ENCODE results near the gene TXNL4B. TPM values are rescaled to one million over a fixed set of nuclear protein-coding genes. Genes with fewer than 3 reads are reported as not detected.

TXNL4B gene
- 11.3 TPM for total RNA-seq
- 10 to 100 TPM in 7 of 8 donors, 1 to 10 TPM in 1; 9.8 to 13.5 (median 11.2) TPM for polyA plus RNA-seq (ENCODE audit: insufficient read depth in 1 of 8, insufficient read length in 8 of 8, low replicate concordance in 1 of 8)
- long read RNA-seq, donor 1, partial matches to known transcripts, result 0 of 2 reads
- long read RNA-seq, donor 1, other reads (novel, unspliced or antisense), result 0 of 2 reads
- long read RNA-seq, donor 2, result 0 reads
- long read RNA-seq, donor 3, partial matches to known transcripts, result 0 of 2 reads
- long read RNA-seq, donor 3, other reads (novel, unspliced or antisense), result 0 of 2 reads
- long read RNA-seq, donor 4, partial matches to known transcripts, result 0 of 1 reads
- long read RNA-seq, donor 4, other reads (novel, unspliced or antisense), result 0 of 1 reads
- long read RNA-seq, donor 5, transcript TXNL4B-201 (4 exons, 2,556 nt), result major isoform, 8 of 9 reads
- long read RNA-seq, donor 5, partial matches to known transcripts, result 0 of 9 reads
- long read RNA-seq, donor 5, other reads (novel, unspliced or antisense), result 0 of 9 reads
- long read RNA-seq, donor 6, partial matches to known transcripts, result 0 of 5 reads
- long read RNA-seq, donor 6, other reads (novel, unspliced or antisense), result 0 of 5 reads
- long read RNA-seq, donor 7, transcript TXNL4B-201 (4 exons, 2,556 nt), result major isoform, 5 of 44 reads
- long read RNA-seq, donor 7, partial matches to known transcripts, result 39 of 44 reads
- long read RNA-seq, donor 7, other reads (novel, unspliced or antisense), result 0 of 44 reads
- long read RNA-seq, donor 8, partial matches to known transcripts, result 0 of 3 reads
- long read RNA-seq, donor 8, other reads (novel, unspliced or antisense), result 0 of 3 reads
- long read RNA-seq, donor 9, transcript TXNL4B-201 (4 exons, 2,556 nt), result major isoform, 7 of 7 reads
- long read RNA-seq, donor 9, partial matches to known transcripts, result 0 of 7 reads
- long read RNA-seq, donor 9, other reads (novel, unspliced or antisense), result 0 of 7 reads
- long read RNA-seq, donor 10, transcript TXNL4B-201 (4 exons, 2,556 nt), result major isoform, 8 of 8 reads
- long read RNA-seq, donor 10, partial matches to known transcripts, result 0 of 8 reads
- long read RNA-seq, donor 10, other reads (novel, unspliced or antisense), result 0 of 8 reads
- long read RNA-seq, donor 11, partial matches to known transcripts, result 7 of 10 reads
- long read RNA-seq, donor 11, other reads (novel, unspliced or antisense), result 0 of 10 reads

GRCh38 chr16:72093448-72094265 lies at the start of gene TXNL4B, which contains the start of gene DHX38:
Gene TXNL4B, minus strand, starts transcription at chr16:72093620. Its CDS starts 2,871 bp downstream, at chr16:72090749.
Gene DHX38, plus strand, starts transcription at chr16:72093847. Its CDS starts 2,311 bp downstream, at chr16:72096158.
- H3K4me1 ChIP-seq (ENCODE audit: control insufficient read depth, insufficient read depth, low read length), result peaks cover 14% of the 10 kb centered on the region
- peak; percentile 100 for DNase-seq
- H3K27me3 ChIP-seq (ENCODE audit: control insufficient read depth, insufficient read depth, low read length), result no peaks in the 10 kb centered on the region
- peak within 1 kb of the TSS; percentile 100 for H3K4me3 ChIP-seq (ENCODE audit: low read length)
- peak within 1 kb of the TSS; percentile 99 for H3K27ac ChIP-seq (ENCODE audit: low read length)
- H3K36me3 ChIP-seq (ENCODE audit: control insufficient read depth, insufficient read depth, low read length), result peaks cover 44% of the 10 kb centered on the region
- no peaks in the 10 kb centered on the region for H3K9me3 ChIP-seq (replicated peaks; ENCODE audit: control insufficient read depth, low read depth, low read length)
- WGBS (ENCODE audit: insufficient coverage), result under 1% methylated on average over 40 of the region's 43 CpGs

GRCh38 chr16:72142476-72142875 lies 49.1 kb upstream of the TXNL4B start:
- DNase-seq, result no peak
- no peaks in the 10 kb centered on the region for H3K36me3 ChIP-seq (ENCODE audit: control insufficient read depth, insufficient read depth, low read length)
- no peaks in the 10 kb centered on the region for H3K27me3 ChIP-seq (ENCODE audit: control insufficient read depth, insufficient read depth, low read length)
- no peak overlapping the region for H3K4me3 ChIP-seq (ENCODE audit: low read length)
- no peaks in the 10 kb centered on the region for H3K4me1 ChIP-seq (ENCODE audit: control insufficient read depth, insufficient read depth, low read length)
- no CpG with 5 or more reads among the region's 1 CpG for WGBS (ENCODE audit: insufficient coverage)
- H3K9me3 ChIP-seq (replicated peaks; ENCODE audit: control insufficient read depth, low read depth, low read length), result no peaks in the 10 kb centered on the region
- no peak overlapping the region for H3K27ac ChIP-seq (ENCODE audit: low read length)

DNA sequence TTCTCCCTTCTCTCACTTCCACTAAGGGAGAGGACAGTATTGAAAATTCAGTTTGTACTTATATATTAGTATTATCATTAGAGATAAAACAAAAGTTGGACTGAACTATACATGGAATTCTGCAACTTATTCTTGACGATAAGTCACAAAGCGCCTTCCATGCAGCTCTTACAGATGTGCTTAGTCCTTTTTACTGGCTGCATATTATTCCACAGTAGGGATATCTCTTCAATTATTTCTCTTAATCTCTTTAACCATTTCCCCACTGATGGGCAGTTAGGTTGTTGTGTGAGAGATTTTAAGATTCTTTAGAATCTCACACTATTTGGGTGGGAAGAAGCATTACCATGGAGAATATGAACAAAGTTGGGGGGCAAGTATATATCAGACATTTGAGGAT lies 46.5 kb upstream of the TXNL4B start:
- H3K36me3 ChIP-seq (ENCODE audit: control insufficient read depth, insufficient read depth, low read length), result no peaks in the 10 kb centered on the region
- no peak overlapping the region for H3K27ac ChIP-seq (ENCODE audit: low read length)
- no peaks in the 10 kb centered on the region for H3K27me3 ChIP-seq (ENCODE audit: control insufficient read depth, insufficient read depth, low read length)
- no peak overlapping the region for H3K4me3 ChIP-seq (ENCODE audit: low read length)
- no peaks in the 10 kb centered on the region for H3K4me1 ChIP-seq (ENCODE audit: control insufficient read depth, insufficient read depth, low read length)
- no peak for DNase-seq
- no peaks in the 10 kb centered on the region for H3K9me3 ChIP-seq (replicated peaks; ENCODE audit: control insufficient read depth, low read depth, low read length)
- no CpG with 5 or more reads among the region's 2 CpGs for WGBS (ENCODE audit: insufficient coverage)

DNA sequence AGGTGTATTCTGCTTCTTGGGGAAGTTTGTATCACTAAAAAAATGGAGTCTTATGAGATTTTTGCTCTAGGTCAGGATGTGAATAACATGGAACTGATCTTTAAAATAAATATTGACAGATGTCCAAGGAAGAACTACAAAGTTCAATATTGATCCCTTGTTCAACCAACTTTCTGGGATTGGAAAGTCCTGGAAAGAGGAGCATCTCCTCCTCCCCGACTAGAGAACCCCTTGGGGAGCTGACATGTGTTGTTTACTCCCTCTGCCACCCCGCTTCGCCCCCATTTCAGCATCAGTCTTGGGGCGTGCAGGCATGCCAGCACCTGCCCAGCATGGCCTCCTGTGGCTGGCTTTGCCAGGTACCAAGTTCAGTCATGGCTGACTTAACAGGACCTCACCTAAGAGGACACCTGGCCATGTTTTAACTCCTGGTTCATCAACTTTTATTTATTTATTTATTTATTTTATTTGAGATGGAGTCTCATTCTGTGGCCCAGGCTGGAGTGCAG lies 44.7 kb upstream of the TXNL4B start:
- no peaks in the 10 kb centered on the region for H3K27me3 ChIP-seq (ENCODE audit: control insufficient read depth, insufficient read depth, low read length)
- no peak for DNase-seq
- H3K9me3 ChIP-seq (replicated peaks; ENCODE audit: control insufficient read depth, low read depth, low read length), result no peaks in the 10 kb centered on the region
- no peaks in the 10 kb centered on the region for H3K4me1 ChIP-seq (ENCODE audit: control insufficient read depth, insufficient read depth, low read length)
- H3K36me3 ChIP-seq (ENCODE audit: control insufficient read depth, insufficient read depth, low read length), result no peaks in the 10 kb centered on the region
- no peak overlapping the region for H3K4me3 ChIP-seq (ENCODE audit: low read length)
- 83% methylated on average over 4 of the region's 4 CpGs for WGBS (ENCODE audit: insufficient coverage)
- no peak overlapping the region for H3K27ac ChIP-seq (ENCODE audit: low read length)

- Histone ChIP-seq H3K4me1 (ENCODE audit: control insufficient read depth, insufficient read depth, low read length) (no peaks in the 10 kb centered on the region), H3K9me3 (replicated peaks; ENCODE audit: control insufficient read depth, low read depth, low read length) (no peaks in the 10 kb centered on the region), H3K27ac (ENCODE audit: low read length) (no peak overlapping the region), H3K4me3 (ENCODE audit: low read length) (no peak overlapping the region), H3K27me3 (ENCODE audit: control insufficient read depth, insufficient read depth, low read length) (no peaks in the 10 kb centered on the region), H3K36me3 (ENCODE audit: control insufficient read depth, insufficient read depth, low read length) (no peaks in the 10 kb centered on the region)
- no peak for DNase-seq
- WGBS (ENCODE audit: insufficient coverage), result 68% methylated on average over 15 of the region's 15 CpGs
Measured at GRCh38 chr16:72137380-72138063, 44.1 kb upstream of the TXNL4B start.

GRCh38 chr16:72134507-72134906 lies 41.1 kb upstream of the TXNL4B start:
- no peaks in the 10 kb centered on the region for H3K36me3 ChIP-seq (ENCODE audit: control insufficient read depth, insufficient read depth, low read length)
- no peaks in the 10 kb centered on the region for H3K4me1 ChIP-seq (ENCODE audit: control insufficient read depth, insufficient read depth, low read length)
- H3K9me3 ChIP-seq (replicated peaks; ENCODE audit: control insufficient read depth, low read depth, low read length), result no peaks in the 10 kb centered on the region
- no peak for DNase-seq
- H3K27ac ChIP-seq (ENCODE audit: low read length), result no peak overlapping the region
- no CpG with 5 or more reads among the region's 2 CpGs for WGBS (ENCODE audit: insufficient coverage)
- H3K4me3 ChIP-seq (ENCODE audit: low read length), result no peak overlapping the region
- H3K27me3 ChIP-seq (ENCODE audit: control insufficient read depth, insufficient read depth, low read length), result no peaks in the 10 kb centered on the region

DNA sequence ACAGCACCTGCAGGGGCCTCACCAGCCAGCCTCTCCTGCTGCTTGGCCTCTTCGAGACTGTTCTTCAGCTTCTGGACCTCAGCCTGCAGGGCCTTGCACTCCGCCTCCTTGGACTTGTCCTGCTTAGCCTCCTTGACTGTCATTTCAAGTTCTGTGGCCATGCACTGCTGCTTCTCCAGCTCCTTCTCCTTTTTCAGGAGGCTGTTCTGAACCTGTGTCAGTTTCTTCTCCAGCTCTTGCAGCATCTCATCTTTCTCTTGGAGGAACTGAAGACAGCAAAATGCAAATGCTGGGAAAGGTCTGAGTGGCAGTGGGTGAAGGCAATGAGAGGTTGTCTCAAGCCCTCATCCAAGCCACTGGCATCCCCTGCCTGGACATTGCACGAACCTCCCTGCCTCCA lies 39.3 kb upstream of the TXNL4B start:
- no peak overlapping the region for H3K27ac ChIP-seq (ENCODE audit: low read length)
- DNase-seq, result no peak
- no peaks in the 10 kb centered on the region for H3K36me3 ChIP-seq (ENCODE audit: control insufficient read depth, insufficient read depth, low read length)
- H3K9me3 ChIP-seq (replicated peaks; ENCODE audit: control insufficient read depth, low read depth, low read length), result no peaks in the 10 kb centered on the region
- H3K27me3 ChIP-seq (ENCODE audit: control insufficient read depth, insufficient read depth, low read length), result no peaks in the 10 kb centered on the region
- H3K4me1 ChIP-seq (ENCODE audit: control insufficient read depth, insufficient read depth, low read length), result no peaks in the 10 kb centered on the region
- H3K4me3 ChIP-seq (ENCODE audit: low read length), result no peak overlapping the region
- 75% methylated on average over 2 of the region's 3 CpGs for WGBS (ENCODE audit: insufficient coverage)

- H3K4me3 ChIP-seq (ENCODE audit: low read length), result no peak overlapping the region
- H3K9me3 ChIP-seq (replicated peaks; ENCODE audit: control insufficient read depth, low read depth, low read length), result no peaks in the 10 kb centered on the region
- no peaks in the 10 kb centered on the region for H3K36me3 ChIP-seq (ENCODE audit: control insufficient read depth, insufficient read depth, low read length)
- H3K4me1 ChIP-seq (ENCODE audit: control insufficient read depth, insufficient read depth, low read length), result no peaks in the 10 kb centered on the region
- no peak overlapping the region for H3K27ac ChIP-seq (ENCODE audit: low read length)
- WGBS (ENCODE audit: insufficient coverage), result 76% methylated on average over 6 of the region's 6 CpGs
- no peak for DNase-seq
- no peaks in the 10 kb centered on the region for H3K27me3 ChIP-seq (ENCODE audit: control insufficient read depth, insufficient read depth, low read length)
Measured at GRCh38 chr16:72131036-72131435, 37.6 kb upstream of the TXNL4B start.
